ENCODE results near the gene LSM4.

The LSM4 gene

DNA sequence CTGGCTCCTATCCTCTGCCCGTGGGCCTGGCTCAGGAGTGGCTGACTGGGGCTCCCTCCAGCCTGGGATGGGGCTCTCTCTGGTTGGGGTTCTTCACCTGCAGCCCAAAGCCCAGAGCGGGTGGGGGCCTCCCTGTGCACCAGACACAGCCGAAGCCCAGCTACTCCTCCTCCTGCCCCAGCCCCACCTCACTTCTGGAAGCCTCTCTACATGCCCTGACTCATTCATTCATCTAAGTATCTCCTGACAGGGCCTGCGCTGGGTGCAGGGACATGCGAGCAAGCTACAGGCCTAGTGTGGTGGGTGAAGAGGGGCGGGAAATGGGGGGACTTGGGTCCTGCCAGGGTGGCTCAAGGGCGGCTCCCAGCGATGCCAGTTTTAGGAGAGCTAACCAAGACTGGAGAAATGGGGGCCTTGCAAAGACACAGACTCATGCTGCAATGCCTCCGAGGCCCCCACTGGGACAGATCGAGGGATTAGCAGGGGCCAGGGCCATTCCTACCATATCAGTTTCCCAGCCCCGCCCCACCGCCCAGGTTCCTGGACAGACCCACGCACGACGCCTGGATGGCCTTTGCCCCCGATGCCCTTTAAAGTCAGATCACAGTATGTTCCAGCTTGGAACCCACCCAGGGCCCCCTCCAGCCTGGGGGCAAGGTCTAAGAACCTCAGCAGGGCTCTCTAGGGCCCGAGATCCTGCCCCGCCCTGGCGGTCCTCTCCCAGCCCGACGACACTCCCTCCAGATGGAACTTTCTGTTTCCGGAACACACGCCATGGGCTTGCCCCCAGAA, 12.6 kb downstream of the LSM4 start:
- no peak for DNase-seq

- DNase-seq = no peak
Measured at GRCh38 chr19:18309525-18310064, 13.3 kb downstream of the LSM4 start.

- no peak for DNase-seq
Measured at GRCh38 chr19:18308948-18309325, 13.9 kb downstream of the LSM4 start.

DNA sequence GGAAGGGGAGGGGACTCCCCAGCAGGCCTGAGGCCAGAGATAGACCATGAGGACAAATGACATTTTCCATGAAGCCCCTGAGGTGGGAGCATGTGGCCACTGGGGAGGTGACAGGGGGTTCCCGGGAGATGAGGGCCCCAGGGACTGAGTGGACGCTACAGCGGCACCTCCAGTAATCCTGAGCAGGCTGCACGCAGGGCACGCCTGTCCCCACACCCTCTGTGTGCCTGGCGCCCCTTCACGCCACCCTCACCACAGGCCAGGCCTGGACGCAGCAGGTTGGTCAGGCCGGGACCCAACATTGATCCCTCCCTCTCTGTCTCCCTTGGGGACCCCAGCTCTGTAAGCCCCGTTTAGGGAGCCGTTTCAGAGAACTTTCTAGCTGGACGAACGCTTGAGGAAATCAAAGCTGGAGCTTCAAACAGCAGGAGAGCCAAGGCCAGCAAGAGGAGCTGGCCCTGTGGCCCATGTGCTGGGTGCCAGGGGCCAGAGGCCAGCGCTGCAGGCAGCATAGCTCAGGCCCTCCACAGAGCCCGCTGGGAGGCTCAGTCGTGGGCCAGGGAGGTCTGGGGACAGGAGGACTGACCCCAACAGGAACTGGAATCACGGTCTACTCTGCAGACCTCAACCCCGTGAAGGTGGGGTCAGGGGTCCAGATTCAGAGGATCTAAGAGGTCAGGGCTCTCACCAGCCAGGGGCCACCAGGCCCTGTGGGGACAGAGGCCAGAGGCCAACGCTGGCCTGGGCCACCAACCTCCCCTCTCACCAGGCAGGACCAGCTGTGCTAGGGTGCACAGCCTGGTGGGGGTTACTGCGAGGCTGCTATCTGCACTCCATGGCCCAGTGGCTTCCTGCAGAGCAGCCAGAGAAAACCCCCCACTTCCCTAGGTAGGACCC, 14.6 kb downstream of the LSM4 start:
- no peak for DNase-seq

DNA sequence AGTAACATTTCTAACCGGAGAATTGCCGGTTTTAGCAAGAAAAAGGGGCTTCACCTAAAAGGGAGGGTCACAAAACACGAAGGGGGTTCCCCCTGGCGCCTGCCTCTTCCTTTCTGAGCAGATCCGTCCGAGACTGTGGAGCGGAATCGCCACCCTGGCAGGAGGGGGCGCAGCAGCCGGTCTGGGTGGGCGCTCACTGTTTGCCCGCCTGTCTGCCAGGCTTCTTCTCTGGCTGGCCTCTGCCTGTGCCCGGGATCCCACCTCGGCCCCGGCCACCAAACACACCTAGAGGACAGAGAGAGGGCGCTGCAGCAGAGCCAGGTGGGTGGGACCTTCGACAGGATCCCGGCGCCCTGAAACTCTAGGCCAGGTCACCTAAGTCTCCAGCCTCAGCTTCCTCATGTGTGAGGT, 15.6 kb downstream of the LSM4 start:
- no peak for DNase-seq

DNA sequence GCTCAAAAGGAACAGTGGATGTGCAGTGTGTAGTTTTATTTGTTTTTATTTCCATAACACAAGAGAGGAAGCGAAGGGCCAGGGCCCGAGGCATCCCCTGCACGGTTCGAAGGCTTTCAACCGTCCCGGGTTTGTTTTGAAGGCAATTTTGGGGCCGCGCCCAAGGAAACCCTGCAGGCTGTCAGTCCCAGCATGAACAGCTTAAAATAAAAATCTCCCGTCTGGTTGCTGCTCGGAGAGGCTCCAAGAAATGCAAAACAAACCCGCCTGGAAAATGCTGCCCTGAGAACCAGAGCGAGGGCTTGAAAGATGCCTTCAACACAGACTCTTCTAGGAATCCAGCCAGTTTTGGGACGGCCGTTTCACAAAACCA, 16.0 kb downstream of the LSM4 start:
- DNase-seq = no peak

- DNase-seq = no peak
Measured at GRCh38 chr19:18306209-18306887, 16.5 kb downstream of the LSM4 start.

DNA sequence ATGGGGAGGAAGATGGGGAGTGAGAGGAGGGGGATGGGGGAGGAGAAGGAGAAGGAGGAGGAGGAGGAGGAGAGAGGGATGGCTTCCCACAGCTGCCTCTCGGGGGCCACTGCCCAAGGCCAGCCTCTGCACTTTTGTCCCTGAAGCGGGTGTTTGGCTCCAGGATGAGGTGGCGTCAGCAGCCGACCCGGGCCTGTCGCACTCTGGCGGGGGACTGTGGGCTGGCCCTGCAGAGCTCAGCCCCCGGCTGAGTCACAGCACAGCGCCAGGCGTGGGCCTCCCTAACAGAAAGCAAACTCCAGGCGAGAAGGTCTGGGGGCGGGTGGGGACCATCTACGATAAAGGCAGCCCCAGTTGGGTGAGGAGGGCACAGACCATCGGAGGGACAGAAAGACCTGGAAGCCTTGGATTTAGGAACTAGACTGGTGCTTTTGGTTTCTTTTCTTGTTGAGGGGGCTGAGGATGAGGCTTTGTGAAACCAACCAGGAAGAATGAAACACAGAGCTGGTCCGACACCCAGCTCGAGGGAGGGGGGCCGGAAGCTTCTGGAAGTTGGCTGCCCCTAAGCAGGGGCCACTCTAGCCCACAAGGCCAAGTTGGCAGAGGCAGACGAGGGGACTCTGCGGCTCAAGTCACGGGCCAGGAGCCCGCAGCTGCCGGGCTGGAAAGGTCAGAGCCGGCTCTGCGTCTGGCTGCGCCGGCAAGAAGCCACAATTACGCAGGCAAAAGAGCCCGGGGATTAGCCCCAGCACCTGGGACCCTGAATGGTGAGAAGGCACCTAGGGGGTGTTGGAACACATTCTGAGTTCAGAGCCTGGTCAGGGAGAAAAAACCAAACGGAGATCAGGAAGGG, 18.2 kb downstream of the LSM4 start:
- DNase-seq = peak; percentile 64 to 88

- peak in 1 of 2 donors; percentile 34 for DNase-seq
Measured at GRCh38 chr19:18304208-18304457, 18.7 kb downstream of the LSM4 start.

- no peak for DNase-seq
Measured at GRCh38 chr19:18301718-18302111, 21.2 kb downstream of the LSM4 start.

DNA sequence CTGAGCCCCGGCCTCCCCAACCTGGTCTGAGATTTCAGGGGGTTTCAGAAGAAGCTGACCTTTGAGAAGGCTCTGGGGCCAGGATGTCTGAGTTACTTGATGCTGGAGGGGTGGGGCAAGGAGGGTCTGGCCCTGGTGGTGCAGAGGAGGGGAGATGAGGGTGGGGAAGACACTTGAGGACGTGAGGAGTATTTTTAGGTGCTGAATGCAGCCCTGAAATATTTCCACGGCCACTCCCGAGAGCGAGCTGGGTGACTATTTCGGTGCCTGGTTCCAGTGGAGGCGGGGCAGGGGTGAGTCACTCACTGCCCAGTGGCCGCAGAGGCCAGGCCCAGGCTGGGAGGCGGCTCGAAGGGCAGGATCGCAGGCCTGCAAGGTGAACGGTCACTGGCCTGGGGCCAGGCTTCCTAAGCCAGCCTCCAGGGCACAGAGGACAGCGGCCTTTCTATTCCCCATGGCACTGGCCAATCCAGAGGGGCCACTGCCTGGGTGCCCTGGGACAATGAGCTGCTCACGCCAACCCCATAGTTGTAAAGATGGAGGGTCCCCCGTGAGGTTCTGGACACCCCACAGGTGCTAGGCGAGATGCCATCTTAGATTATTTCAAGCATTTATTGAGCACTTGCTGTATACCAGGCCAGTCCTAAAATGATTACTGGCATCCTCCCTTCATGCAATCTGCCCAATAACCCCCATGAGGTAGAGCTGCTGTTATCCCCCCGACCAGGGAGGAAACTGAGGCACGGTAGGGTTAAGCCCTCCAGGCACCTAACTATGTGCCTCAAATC, 21.8 kb downstream of the LSM4 start:
- DNase-seq = peak in 1 of 2 donors; percentile 40

GRCh38 chr19:18299654-18300053, 23.2 kb downstream of the LSM4 start:
- no peak for DNase-seq

DNA sequence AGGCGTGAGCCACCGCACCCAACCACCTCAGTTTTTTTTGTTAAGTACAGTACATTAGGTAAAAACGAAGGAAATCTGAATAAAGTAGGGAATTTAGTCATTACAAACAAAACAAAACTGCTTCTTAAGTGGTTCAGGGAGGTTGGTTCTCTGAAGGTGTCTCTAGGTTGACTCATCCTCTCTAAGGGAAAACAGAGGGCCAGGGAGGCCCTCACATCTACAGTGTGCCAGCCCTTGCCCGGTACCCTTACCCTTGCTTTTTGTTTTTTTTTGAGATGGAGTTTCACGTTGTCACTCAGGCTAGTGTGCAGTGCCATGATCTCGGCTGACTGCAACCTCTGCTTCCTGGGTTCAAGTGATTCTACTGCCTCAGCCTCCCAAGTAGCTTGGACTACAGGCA, 24.3 kb downstream of the LSM4 start:
- no peak for DNase-seq

DNA sequence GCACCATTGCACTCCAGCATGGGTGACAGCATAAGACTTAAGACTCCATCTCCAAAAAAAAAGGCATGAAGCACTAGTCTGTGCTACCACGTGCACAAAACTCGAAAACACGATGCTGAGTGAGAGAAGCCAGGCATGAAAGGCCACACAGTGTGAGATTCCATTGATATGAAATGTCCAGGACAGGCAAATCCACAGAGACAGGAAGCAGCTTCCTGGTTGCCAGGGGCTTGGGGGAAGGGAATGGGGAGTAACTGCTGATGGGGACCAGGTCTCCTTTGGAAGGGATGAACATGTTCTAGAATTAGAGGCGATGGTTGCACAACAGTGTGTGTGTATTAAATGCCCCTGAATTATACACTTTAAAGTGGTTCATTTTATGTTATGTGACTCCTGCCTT, 25.6 kb downstream of the LSM4 start:
- no peak for DNase-seq

DNA sequence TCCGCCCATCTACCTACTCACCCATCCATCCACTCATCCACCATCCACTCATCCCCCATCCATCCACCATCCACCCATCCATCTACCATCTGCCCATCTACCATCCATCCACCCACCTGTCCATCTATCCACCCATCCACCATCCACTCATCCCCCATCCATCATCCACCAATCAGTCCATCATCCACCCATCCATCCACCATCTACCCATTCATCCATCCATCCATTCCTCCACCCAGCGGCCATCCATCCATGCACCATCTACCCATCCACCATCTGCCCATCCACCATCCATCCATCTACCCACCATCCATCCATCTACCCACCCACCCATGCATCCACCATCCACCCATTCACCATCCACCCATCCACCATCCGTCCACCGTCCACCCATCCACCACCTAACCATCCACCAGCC, 27.8 kb downstream of the LSM4 start:
- DNase-seq = no peak

- no peak for DNase-seq
Measured at GRCh38 chr19:18294467-18294864, 28.4 kb downstream of the LSM4 start.

- no peak for DNase-seq
Measured at GRCh38 chr19:18293642-18294466, 29.0 kb downstream of the LSM4 start.

DNA sequence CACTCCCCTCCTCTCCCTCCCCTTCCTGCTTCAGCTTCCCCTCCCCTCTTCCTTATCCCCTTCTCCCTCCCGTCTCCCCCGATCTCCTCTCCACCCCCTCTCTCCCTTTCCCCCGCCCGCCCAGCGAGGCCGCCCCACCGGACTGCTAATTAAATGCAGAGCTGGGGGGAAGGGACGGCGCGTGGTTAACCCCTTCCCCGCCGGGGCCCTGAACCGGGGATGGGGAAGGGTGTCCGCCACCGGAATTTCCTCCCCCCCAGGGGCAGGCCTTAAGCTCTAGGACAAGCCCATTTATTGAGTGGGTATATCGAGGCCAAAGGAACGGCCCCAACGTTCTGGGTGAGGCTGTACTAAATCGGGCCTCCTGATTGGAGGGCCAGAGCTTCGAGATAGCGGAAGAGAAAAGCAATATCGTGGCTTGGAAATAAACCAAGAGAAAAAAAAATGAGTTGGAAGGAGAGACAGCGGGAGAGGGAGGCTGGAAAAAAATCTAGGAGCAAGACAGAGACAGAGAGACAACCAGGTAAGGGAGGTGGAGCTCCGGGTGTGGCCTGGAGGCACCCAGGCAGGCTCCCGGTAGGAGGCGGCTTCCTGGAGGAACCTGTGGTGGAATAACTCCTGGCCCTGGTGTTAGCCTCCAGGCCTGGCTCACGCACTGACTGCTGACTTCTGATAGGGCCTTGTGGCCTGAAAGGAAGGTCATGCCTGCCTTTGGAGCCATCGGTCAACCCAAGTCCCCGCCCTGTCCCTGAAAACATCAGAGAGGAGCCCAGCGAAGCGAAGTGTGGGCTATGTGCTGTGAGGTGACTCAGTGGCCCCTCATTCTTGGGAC, 29.9 kb downstream of the LSM4 start:
- DNase-seq = peak; percentile 19 to 54

GRCh38 chr19:18292462-18292809, 30.4 kb downstream of the LSM4 start:
- no peak for DNase-seq
